Prostate gland (tissue), 2 donors: ENCODE results near the gene SLFNL1. TPM values are rescaled to one million over a fixed set of nuclear protein-coding genes. Genes with fewer than 3 reads are reported as not detected.

Source experiments
- DNase-seq: peaks from one replicate; pipeline ENCODE4 v3.0.0-alpha.2; 2019; ENCODE audit warnings: low spot score
- H3K27ac ChIP-seq, 2 donors: fragments of 200-600 bp; sonication (generic); 2 replicates each; pipeline ENCODE4 v1.5.1; 2017 to 2019
- H3K27me3 ChIP-seq: fragments of 200-600 bp; sonication (generic); replicated peaks from 2 replicates; pipeline ENCODE4 v1.5.1; 2019; ENCODE audit not compliant: insufficient read depth
- H3K36me3 ChIP-seq, 2 donors: fragments of 200-600 bp; sonication (generic); 1 replicate in 1 of 2; 2 replicates in 1 of 2; pipeline versions ENCODE4 v1.5.1 to v1.8.1; 2017 to 2019
- H3K4me1 ChIP-seq: fragments of 200-600 bp; sonication (generic); replicated peaks from 2 replicates; pipeline ENCODE4 v1.5.1; 2019
- H3K4me3 ChIP-seq, 2 donors: fragments of 200-600 bp; sonication (generic); 2 replicates each; pipeline ENCODE4 v1.5.1; 2017 to 2019
- H3K9me3 ChIP-seq: fragments of 200-600 bp; sonication (generic); 2 replicates; pipeline ENCODE4 v1.5.1; 2017
- POLR2A ChIP-seq: fragments of 450-650 bp; IDR thresholded peaks from one replicate; pipeline ENCODE4 v1.6.1; 2016; ENCODE audit warnings: antibody characterized with exemption, mild to moderate bottlenecking
- POLR2AphosphoS5 ChIP-seq: sonication (generic); formaldehyde crosslinking; IDR thresholded peaks from one replicate; pipeline ENCODE4 v1.6.1; 2017; ENCODE audit warnings: antibody characterized with exemption
- WGBS: methylation state at CpG from one replicate; pipeline ENCODE4 v1.1.5; 2018; 5-methylcytosine and 5-hydroxymethylcytosine counted together
- intact Hi-C: fragments of 100-400 bp; cut with DNase I; formaldehyde crosslinking; loops from one replicate; pipeline ENCODE4 v1.14.2; 2022
- total RNA-seq, 2 donors: library from RNA; depleted of rRNA; stranded (reverse); fragments of >200 nt; gene quantifications; one replicate each; pipeline ENCODE4 v1.1.0, GENCODE V29; 2016
- TF ChIP-seq, protein P1 (sequence below), 4 experiments: fragments of 200-600 bp in 2 of 4; fragments of 450-650 bp in 2 of 4; sonication (generic) in 2 of 4; IDR thresholded peaks; 1 replicate in 3 of 4; 2 replicates in 1 of 4; pipeline ENCODE4 v1.5.1; 2016 to 2019; ENCODE audit warnings: antibody characterized with exemption in 4 of 4, mild to moderate bottlenecking in 2 of 4, moderate library complexity in 2 of 4

SLFNL1 gene
- total RNA-seq, 2 donors from 2014 or later = 2.4 to 5.8 TPM

GRCh38 chr1:40984531-40984930, 37.0 kb downstream of the SLFNL1 start:
- no peaks in the 10 kb centered on the region for H3K4me1 ChIP-seq
- WGBS = 95% methylated on average over 4 of the region's 4 CpGs
- no peak for TF ChIP-seq POLR2AphosphoS5
- TF ChIP-seq POLR2A = no peak
- TF ChIP-seq, protein P1, sequence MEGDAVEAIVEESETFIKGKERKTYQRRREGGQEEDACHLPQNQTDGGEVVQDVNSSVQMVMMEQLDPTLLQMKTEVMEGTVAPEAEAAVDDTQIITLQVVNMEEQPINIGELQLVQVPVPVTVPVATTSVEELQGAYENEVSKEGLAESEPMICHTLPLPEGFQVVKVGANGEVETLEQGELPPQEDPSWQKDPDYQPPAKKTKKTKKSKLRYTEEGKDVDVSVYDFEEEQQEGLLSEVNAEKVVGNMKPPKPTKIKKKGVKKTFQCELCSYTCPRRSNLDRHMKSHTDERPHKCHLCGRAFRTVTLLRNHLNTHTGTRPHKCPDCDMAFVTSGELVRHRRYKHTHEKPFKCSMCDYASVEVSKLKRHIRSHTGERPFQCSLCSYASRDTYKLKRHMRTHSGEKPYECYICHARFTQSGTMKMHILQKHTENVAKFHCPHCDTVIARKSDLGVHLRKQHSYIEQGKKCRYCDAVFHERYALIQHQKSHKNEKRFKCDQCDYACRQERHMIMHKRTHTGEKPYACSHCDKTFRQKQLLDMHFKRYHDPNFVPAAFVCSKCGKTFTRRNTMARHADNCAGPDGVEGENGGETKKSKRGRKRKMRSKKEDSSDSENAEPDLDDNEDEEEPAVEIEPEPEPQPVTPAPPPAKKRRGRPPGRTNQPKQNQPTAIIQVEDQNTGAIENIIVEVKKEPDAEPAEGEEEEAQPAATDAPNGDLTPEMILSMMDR (IDR thresholded peaks at IDR 0.05) = no peak
- H3K9me3 ChIP-seq = no peaks in the 10 kb centered on the region
- H3K36me3 ChIP-seq = no peaks in the 10 kb centered on the region
- peak overlapping the region in 1 of 2 donors; percentile 15 for H3K27ac ChIP-seq
- H3K27me3 ChIP-seq = no peaks in the 10 kb centered on the region
- H3K4me3 ChIP-seq = no peak overlapping the region
- intact Hi-C loops = no loop called here
- DNase-seq = no peak

DNA sequence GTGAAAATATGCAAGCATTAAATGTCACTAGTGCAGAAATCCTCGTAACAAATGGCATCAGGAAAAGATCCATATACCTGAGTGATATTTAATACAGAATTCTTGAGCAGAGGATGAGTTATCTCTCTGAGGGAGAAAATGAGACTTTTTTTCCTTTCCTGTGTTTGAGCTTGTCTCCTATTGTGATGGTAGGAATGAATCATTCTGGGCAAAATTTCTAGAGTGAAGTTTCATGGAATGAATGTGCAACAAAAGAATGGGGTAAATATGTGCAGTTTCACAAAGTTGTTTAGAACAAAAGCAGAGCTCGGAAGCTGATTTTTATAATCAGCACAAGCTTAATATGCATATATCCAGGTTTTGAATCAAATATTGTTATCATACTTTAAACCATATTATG, 37.5 kb downstream of the SLFNL1 start:
- Histone ChIP-seq H3K9me3 (no peaks in the 10 kb centered on the region), H3K27ac (peak overlapping the region; percentile 35 to 59), H3K27me3 (no peaks in the 10 kb centered on the region), H3K36me3 (no peaks in the 10 kb centered on the region), H3K4me3 (no peak overlapping the region), H3K4me1 (no peaks in the 10 kb centered on the region)
- WGBS = 68% methylated on average over 2 of the region's 2 CpGs
- no peak for DNase-seq
- intact Hi-C loops = no loop called here
- TF ChIP-seq POLR2A (no peak), POLR2AphosphoS5 (no peak)
- TF ChIP-seq, protein P1 (IDR thresholded peaks at IDR 0.05) = no peak

- H3K9me3 ChIP-seq = no peaks in the 10 kb centered on the region
- 67% methylated on average over 1 of the region's 1 CpG for WGBS
- TF ChIP-seq POLR2AphosphoS5 = no peak
- no peak for TF ChIP-seq POLR2A
- TF ChIP-seq, protein P1 (IDR thresholded peaks at IDR 0.05) = no peak
- H3K4me3 ChIP-seq = no peak overlapping the region
- intact Hi-C loops = no loop called here
- H3K27me3 ChIP-seq = no peaks in the 10 kb centered on the region
- peak overlapping the region; percentile 35 to 59 for H3K27ac ChIP-seq
- no peak for DNase-seq
- no peaks in the 10 kb centered on the region for H3K36me3 ChIP-seq
- no peaks in the 10 kb centered on the region for H3K4me1 ChIP-seq
Observed at GRCh38 chr1:40983286-40983685, 38.2 kb downstream of the SLFNL1 start.

GRCh38 chr1:40982721-40983120, 38.8 kb downstream of the SLFNL1 start:
- intact Hi-C loops = no loop called here
- H3K27ac ChIP-seq = peak overlapping the region; percentile 59 to 63
- 14% methylated on average over 1 of the region's 1 CpG for WGBS
- peak; percentile 32 for DNase-seq
- H3K4me1 ChIP-seq = no peaks in the 10 kb centered on the region
- TF ChIP-seq, protein P1 (IDR thresholded peaks at IDR 0.05) = no peak
- peak; percentile 86 for TF ChIP-seq POLR2AphosphoS5
- H3K9me3 ChIP-seq = no peaks in the 10 kb centered on the region
- H3K27me3 ChIP-seq = no peaks in the 10 kb centered on the region
- no peak overlapping the region for H3K4me3 ChIP-seq
- H3K36me3 ChIP-seq = no peaks in the 10 kb centered on the region

DNA sequence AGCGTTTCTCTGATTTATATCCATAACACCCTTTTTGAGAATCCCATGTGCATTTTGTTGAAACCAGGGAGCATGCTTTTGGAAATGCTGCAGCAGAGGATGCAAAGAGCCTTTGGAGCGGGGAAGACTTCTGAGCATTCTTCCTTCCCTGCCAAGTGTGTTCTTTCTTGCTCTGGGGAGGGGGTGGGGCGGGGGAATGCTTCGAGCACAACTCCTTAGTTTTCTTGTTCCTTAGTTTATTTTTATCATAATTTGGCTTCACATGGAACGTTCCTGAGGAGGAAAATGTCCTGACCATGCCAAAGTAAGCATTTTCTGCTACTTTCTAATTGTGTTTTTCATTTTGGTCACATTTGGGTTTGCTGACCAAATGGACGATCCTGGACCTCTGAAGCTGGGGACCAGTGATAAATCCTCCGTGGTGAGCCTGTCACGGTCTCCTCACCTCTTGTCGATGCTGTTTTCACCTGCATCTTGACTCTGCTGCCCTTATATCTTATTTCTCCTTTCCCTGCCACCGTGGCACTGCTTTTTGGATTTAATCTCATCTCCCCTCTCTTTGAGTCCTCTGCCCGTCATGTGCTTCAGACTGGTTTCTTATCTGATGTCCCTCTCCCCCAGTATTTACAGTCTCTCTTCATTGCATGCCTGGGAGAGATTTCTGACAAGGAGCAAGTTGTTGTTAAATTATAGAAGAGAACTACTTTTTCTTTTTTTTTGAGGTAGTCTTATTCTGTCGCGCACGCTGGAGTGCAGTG, 39.7 kb downstream of the SLFNL1 start:
- intact Hi-C loops = loop anchor here (1.0 kb wide), 1 partner anchor 21 kb away; no protein-coding TSS in a partner anchor
- Histone ChIP-seq H3K9me3 (no peaks in the 10 kb centered on the region), H3K27ac (peak overlapping the region; percentile 63 to 90), H3K36me3 (no peaks in the 10 kb centered on the region), H3K4me1 (no peaks in the 10 kb centered on the region), H3K27me3 (no peaks in the 10 kb centered on the region), H3K4me3 (no peak overlapping the region)
- WGBS = 36% methylated on average over 14 of the region's 14 CpGs
- TF ChIP-seq, protein P1 (IDR thresholded peaks at IDR 0.05) = no peak
- TF ChIP-seq POLR2AphosphoS5 (no peak), POLR2A (no peak)
- no peak for DNase-seq
